Astrocyte of the hippocampus (primary cell): Measurements from ENCODE around the gene DLG1.

Source experiments
- DNase-seq: peaks from one replicate; pipeline ENCODE4 v3.0.0; 2011; ENCODE audit warnings: low read depth, low spot score

DLG1 gene

DNA sequence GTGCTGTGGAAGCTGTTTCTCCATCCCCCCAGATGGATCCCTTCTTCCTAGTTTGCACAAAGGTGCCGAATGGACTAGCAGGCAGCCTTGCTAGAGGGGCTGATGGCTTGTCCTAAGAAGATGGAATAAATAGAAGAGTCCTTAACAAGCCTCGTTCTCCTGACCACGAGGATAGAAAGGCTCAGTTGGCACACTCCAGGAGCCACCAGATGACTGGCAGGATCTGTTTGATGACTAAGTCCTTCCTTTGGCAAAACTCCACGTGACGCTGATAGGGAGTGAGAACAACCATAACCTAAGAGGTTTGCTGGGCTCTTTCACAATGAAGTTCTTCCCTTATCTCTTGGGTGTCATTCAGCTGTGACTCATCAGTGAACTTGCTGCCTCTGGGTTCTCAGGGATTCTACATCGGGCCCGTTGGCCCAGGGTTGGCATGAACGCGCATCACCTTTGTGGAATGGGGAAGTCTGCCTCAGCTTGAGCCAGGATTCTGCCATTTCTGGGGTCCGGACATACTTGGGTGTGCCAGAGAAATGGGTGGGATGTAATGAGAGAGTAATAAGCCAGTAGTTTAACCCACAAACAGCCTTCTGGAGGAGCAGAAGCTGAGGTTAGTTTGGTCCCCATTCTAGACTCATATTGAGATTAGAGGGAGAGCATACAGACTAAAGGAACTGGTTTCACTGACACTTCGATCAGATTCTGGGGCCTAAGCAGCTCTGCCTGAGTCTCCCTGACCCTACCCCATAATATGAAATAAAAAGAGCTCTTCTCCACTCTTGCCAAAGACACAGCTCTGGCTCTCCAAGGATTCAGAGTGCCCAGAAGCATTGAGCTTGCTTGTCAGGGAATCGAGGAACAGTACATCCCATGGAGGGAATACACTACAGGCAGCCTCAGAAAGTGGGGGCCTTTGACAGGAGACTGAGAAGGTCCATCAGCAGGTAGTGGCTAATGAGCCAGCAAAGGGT is 266.8 kb downstream of the DLG1 start:
- peak; percentile 94 for DNase-seq

DNA sequence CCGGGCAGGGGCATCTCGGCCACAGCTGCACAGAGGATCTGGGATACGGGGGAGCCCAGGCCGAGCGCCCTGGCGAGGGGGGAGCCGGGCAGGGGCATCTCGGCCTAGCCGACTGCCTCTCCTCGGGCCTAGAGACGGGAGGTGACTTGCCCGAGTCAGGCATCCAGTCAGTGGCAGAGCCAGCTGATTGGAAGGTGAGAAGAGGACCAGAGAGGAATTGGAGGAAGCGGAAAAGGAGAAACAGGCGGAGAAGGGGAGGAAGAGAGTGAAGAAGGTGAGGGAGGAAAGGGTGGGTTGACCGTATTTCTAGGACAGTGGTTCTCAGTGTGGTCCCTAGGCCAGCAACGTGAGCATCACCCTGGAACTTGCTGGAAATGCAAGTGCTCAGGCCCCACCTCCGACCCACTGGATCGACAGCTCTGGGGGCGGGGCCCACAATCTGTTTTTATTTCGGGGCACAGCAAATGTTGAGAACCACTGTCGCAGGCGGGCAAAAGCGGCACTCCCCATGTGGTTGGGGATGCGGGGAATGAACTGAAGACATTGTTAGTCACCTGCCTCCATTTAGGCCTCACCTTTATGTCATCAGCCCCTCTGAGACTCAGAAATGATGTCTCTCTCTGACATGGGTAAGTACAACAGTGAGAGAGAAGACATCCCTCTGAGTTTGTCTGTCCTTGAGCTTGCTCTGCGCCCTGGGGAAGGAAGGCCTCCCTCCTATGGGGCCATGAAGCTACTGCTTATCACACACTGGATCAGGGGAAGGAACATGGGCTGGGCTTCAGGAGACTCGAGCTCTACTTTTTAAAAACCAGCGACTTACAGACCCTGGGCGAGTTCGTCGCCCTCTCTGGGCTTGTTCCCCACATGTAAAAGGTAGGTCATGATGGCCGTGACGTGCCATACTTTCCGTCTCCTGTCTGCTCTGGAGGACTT is 267.8 kb downstream of the DLG1 start:
- DNase-seq = peak; percentile 38

DNA sequence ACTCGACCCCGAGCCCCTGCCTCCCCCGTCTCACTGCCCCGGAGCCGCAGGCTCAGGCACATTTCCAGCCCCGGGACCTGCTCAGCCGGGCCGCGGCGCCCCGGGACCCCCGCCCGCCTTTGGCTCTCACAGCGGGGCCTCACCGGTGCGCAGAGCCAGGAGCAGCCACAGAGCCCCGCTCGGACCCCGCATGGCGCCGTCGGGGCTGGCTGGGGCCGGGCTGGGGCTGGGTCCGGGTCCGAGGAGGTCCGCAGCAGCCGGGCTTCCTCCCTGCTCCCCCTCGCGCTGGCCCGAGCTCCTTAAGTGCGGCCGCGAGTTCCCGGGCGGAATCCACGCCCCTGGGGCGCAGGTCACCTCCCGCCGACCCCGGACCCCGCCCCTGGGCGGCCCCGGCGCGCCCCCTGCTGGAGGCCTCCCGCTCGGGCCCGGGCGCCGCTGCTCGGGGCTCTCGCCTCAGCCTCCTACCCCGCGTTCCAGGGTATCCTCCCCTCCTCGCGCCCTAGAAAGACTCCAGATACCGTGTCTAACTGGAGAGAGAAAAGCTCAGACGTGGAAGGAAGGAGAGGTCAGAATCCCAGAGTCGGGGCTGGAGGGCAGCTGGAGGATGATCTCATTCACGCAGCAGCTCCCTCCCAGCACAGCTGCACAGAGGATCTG is 268.8 kb downstream of the DLG1 start, which contains the start of gene MELTF:
Gene MELTF, minus strand, starts transcription at position 307 of the 657 bp plus-strand sequence. Its CDS starts 115 bp downstream, at position 192.
- DNase-seq = peak; percentile 81

DNA sequence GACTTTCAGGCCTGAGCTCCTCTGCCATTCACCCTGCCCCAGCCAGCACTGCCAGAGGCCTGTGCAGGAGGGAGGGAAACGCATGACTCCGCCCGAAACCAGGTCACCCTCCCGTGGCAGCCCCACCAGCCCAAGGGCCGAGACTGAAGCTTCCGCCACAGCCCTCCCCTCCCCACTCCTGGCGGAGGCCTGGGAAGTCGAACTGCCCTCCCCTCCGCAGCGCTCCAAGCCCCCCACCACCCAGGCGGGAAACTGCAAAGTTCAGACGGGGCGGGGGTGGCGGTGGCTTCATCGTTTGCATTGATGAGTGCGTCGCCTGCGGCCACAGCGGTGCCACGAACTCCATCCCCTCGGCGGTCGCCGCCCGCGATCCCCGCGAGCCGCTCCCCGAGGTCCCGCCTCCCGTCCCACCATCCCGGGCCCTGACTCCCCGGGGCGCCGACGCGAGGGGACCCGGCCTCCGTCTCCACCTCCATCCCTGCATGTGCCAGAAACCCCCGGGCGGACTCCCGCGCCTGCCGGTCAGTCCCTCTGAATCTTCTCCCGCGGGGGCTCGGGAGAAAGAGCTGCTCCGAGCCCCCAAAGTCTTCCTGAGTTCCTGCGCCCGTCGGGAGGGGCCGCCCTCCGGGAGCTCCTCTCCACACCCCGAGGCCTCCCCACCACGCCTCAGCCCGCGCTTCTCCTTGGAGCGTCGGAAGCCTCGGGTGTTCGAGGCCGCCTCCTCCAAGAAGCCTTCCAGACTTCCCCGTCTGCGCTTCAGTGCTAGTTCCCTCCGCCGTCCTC is 269.5 kb downstream of the DLG1 start:
- peak; percentile 61 for DNase-seq

DNA sequence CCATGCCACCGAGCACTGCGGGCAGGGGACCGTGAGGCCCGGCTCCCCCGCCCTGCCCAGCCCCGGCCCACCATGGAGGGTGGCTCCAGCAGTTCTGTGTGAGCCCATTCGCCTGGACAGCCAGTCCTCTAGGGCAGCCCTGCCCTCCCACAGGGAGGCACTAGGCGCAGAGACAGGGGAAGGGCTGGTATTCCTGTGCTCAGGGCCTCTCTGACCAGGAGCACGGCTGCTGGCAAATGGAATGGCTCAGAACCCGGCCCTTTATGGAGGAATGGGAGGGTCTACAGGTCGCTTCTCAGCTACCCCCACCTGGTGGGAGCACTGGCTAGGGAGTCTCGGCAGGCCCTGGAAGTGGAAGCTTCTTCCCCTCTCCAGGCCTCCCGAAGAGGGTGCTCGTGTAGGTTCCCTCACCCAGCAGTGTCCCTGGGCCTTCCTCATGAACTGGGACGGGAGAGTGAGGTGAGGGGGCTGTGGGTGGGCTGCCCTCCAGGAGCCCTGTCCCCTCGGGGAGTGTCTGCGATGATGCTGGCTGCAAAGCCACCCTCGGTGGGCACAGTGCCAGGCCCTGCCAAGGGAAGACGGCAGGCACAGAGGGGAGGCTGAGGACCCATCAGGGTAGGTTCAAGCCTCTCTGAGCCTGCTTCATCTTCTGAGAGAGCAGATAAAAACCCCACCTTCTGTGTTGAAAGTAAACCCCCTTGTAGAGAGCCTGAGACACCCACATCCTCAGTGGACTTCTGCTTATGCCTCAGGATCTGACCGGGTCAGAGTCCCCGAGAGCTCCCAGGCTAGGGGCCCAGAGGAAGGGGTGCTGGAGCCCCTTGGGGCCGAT is 270.3 kb downstream of the DLG1 start:
- DNase-seq = peak; percentile 42

DNA sequence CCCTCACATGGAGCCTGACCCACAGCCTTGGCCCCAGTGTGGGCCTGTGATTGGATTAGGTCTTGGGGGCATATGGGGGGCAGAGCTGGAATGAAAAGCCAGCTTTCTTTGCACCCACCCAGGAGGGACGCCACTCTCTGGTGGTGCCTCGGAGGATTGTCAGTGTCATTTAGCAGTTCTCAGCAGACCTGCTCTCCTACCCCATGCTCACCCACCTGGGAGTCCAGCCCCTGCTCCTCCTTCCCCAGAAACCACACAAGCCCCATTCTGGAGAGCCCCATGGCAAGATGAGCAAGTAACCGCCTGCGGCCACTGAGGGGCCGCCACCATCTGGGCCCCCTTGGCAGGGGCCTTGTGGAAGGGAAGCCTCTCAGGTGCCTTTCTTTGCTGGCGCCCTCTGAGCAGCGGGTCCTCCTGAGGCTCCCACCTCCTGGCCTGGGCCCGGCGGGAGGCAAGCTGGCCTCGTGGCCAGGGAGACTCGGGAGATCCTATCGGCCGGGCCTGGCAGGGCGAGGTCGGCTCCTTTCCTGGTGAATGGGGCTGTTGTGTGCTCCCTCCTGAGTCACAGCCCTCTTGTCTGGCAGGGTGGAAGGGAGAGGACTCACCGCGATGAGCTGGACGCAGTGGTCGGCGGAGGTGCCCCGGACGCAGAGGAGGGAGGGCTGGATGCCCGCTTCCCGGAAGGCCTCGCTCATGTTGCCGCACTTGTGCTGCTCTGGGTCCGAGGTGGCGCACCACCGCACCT is 271.1 kb downstream of the DLG1 start:
- peak; percentile 64 for DNase-seq

DNA sequence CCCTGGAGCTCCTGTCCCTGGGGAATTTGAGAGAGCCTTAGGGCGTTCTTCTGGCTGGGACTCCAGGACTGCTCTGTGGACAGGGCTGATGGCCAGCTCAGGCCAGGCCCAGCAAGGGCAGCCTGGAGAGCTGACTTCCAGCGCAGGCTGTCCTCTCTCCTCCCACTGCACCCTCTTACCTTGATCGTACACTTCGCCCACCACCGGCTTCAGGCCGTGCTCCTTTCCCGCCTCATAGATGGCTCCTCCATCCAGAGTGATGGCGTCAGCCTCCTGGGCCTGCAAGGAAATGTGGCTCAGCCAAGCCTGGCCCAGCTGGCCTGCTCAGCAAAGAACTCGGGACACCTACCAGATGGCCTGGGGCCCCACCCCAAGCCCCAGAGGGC is 271.9 kb downstream of the DLG1 start:
- no peak for DNase-seq

DNA sequence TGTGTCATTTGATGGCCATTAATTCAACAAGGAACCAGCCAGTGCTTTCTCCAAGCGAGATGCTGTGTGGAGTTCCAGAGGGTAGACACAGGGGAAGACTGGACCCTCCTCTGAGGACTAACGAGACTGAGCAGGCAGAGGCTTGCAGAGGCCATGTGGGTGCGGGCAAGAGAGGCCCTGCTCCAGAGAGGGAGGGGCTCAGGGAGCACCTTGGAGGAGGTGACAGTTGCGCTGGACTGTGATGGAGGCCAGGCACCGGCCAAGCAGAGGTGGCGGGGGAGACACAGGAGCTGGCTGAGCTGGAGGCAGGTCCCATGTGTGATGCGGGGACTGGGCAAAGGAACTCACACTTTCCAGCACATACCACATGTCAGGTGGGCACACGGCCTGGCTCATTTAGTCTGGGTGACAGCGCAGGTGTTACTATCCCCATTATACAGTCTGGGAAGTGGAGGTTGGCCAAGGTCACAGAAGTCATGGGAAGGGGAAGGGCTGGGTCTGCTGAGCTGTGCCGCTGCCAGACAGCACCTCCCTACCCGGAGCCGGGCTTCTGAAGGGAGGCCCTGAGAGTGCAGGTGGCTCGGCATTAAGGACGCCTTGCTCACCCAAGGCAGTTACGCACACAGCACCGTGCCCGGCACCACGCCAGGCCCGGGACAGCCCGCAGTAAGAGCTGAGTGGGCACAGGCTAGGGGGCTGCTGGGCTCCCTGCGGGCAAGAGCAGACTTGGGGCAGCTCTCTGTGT is 272.5 kb downstream of the DLG1 start:
- no peak for DNase-seq

DNA sequence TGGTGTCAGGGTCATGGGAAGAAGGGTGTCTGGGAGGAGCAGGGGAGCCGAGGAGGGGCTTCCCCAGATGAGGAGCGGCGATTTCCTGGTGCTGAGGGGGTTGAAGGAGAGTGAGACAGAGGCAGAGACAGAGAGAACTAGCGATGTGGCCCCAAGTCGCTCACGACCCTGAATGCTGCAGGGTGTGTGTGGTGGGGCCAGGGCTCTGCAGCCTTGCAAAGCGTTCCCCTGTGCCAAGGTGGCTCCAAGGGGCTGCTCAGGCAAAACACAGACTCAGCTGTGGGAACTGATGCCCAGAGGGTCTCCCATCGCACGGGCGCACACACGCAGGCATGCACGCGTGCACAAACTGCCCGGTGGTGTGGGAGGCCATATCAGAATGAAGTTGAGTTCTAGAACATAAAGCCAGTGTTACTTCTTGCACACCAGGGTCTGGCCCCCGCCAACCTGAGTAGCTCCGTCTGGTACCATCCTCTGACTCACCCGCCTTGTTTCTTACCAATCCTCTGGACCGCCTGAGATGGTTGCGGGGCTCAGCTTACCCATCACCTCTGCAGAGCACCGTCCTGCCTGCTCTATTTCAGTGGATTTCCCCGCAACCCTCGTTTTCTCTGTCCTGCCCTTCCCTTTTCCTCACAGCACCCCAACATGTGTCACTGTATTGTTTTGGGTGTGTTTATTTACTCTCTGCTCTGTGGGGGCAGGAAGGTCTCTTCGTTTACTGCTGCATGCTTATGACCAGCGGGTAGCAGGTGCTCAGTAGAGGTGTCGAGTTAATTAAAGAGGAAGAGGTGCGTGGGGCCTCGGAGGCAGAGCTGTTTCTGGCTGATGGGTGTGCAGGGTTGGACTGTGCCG is 273.3 kb downstream of the DLG1 start:
- DNase-seq = no peak

DNA sequence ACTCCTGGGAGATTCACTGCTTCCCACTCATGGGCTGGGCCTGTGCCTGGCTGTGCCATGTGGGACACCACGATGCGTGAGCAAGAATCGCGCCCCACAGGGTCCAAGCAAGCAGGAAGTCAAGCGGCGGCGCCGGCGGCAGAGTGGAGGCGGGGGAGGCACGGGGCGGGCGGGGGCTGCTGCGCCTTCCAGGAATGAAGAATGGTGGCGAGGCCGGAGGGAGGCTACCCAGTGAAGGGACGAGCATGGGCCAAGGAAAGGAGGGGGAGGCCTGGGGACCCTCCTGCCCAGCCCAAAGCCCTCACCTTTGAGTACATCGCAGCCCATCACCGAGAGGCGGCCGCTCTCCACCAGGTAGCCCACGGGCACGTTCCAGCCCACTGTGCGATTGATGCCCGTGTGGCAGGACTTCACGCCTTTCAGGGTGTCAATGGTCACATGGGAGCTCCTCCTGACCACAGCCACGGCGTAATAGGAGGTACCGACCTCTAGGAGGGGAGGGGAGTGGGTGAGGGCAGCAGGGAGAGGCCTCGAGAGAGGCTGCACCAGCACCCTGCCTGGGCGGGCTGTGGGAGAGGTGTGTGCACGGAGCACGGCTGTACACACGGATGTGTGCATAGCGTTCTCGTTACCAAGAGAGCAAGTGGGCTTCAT is 274.3 kb downstream of the DLG1 start:
- DNase-seq = no peak

DNA sequence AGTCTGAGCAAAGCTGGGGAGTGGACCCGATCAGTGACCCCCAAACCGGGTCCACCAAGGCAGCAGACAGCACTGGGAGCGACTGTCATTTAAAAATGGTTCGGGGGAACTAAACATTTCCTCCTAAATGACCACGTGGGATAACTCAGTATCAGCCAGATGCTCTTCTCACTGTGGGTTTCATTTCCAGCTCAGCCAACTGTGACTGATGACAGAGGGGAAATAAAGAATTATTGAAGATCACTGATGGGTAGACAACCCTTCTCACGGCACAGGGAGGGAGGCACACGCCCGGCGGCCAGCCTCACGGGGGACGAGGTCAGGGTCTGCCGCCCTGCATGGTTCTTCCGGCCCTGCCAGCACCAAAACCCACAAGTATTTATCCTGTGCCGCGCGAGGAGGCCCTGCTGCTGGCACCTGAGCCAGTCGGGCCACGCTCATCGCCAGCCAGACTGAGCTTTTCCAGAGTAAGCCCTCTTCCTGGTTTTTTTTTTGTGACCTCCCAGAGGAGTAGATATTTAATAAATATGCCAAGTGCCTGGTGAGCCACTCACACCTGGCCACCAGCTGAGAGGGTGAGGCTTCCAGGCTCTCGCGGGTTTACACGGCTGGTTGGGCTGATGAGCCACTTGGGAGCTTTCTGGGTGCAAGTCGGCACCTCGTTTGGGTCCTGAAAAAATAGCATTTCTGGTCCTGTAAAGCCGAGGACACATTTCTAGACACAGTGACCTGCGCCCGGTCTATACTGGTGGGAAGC is 275.0 kb downstream of the DLG1 start:
- no peak for DNase-seq

DNA sequence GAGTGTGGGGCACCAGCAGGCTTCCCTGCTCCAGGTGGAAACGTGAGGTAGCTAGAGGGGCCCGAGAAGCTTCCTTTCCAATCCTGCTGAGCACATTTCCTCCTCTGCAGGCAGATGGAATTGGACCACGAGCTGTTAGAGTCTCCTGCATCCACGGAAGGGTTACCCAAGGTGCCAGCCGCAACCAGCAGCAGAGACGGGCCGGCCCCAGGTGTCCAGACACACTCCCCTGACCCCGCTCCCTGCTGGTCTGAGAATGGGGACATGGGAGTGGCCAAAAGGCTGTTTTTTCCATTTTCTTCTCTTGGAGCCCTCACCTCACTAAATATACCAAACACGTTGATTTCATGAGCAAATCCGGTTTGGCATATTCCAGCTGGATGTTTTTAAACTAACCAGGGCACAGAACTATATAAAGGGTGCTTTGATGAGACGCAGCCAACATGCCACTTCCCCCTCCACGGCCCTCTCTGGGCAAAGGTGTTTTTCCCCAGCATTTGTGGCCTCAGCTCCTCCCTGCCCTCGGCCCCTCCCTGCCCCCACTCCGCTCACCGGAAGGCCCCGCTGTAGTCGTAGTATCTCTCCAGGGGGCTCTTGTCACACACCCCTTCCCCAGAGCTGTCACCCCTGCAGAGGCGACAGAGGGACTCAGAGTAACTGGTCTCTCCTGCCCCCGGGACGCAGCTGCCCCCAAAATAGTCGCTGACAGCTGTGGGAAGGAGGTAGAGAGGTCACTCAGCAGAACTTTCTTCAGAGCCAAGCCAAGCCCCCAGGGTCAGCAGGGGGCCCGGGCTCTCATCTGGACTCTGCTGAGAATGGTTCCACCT is 275.8 kb downstream of the DLG1 start:
- DNase-seq = no peak

DNA sequence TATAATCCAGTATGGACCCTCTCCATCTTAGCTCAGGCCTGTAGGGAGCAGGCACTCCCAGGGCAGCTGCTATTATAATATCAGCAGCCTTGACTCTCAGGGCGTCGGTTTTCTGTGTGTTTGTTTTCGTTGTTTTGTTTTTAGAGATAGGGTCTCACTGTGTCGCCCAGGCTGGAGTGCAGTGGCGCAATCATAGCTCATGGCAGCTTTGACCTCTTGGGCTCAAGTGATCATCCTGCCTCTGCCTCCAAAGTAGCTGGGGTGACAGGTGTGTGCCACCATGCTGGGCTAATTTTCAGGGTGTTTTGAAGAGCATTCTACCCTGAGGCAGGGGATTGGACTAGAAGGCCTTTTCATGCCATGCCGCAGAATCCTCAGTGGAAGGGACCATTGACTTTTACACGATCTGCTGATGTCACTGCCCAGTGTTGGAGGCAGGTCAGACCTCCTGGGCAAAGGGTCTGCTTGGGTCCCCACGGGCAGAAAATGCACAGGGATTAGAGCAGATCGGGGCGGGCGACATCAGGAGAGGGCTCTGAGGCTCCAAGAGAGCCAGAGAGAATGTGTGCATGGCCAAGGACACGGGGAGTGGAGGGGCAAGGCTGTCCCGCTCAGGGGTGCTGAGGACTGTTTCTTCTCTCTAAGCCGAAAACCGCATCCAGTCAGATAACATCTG is 276.5 kb downstream of the DLG1 start:
- DNase-seq = no peak

DNA sequence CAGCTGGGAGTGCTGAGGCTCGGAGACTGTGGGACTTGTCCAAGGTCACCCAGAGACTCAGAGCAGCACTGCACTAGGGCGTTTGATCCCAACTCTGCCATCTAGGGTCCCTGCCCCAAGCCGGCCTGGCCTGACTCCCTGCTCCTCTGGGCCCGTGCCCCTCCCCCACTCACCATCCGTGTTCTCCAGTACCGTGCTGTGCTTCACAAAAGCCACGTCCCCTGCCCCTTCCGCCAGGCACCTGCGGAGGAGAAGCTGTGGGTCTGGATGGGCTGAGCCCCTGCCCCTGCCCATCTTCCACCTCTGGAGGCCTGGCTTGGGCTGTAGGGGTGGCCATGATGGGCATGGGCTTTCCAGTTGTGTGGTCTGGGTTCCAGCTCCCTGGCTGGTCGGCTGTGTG is 277.2 kb downstream of the DLG1 start:
- DNase-seq = no peak

DNA sequence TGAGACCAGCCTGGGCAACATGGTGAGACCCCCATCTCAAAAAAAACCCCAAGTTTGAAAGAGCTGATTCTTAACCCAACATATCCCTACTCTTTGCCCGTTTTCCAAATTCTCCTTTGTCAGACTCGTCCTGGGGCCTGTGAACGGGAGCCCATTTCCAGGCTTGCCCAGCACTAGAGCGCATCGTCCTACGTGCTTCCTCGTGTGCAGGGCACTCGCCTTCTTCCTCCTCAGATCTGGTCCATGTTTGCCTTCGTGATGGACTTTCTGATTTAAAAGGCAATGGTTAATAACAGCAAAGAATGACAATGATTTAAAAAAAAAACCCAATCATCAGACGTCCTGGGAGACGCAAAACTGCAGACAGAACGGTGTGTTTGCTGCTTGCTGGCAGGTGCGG is 278.9 kb downstream of the DLG1 start:
- no peak for DNase-seq
